GM18907 (cell line): ENCODE measurements around the gene PSPN.
"Not testable (repeated sequence)": the region's sequence is repeated elsewhere in the genome, so short reads cannot be mapped to it uniquely, and the experiment has no call there.

Source experiments
- ATAC-seq: cut with Tn5 transposase; IDR thresholded peaks from one replicate; pipeline ENCODE4 v1.9.1; 2021; ENCODE audit warnings: mild to moderate bottlenecking, moderate library complexity; ENCODE audit not compliant: unreplicated experiment

PSPN gene

DNA sequence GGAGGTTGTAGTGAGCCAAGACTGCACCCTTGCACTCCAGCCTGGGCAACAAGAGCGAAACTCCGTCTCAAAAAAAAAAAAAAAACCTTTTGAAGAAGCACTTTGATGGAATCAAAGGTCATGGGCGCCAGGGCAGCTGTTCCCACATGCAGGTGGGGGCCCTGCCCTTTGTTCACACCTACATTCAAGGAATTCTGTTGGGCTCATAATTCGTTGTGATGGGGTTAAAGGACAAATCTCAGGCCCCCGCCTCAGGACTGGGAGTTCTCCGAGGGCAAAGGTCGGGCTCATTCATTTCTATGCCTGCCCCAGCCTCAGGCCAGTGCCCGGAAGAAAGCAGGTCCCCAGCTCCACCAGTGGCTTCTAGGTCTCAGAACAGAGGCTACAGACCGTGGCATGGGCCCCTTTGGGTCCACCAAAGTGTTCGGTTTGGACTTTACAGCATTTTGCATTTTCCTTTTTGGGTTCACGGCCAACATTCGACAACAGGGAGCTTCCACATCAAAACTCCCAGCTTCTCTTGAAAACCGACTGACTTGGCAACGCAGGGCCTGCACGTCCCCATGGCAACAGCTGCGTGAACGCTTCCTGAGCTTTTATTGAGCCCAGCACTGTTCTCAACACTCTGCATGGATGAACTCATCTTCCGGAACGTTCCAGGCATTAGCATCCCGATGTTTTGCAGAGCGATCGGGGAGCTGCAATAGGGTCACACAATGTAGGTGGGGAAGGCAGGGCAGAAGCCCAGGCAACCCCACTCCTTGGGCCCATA lies 27.3 kb upstream of the PSPN start:
- no peak for ATAC-seq

DNA sequence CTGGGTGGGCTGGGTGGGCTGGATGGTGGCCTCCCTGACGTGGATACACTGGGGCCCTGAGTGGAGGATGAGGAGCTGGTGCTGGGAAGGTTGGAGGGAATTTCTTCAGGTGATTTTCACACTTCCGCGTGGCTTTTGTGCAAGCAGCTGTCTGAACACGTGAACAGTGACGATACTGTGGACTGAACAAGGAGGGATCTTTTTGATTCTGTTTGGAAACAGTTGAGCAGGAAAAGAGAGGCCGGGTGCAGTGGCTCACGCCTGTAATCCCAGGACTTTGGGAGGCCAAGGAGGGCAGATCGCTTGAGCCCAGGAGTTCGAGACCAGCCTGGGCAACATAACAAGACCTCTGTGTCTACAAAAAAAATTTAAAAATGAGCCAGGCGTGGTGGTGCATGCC lies 26.3 kb upstream of the PSPN start:
- ATAC-seq: no peak

DNA sequence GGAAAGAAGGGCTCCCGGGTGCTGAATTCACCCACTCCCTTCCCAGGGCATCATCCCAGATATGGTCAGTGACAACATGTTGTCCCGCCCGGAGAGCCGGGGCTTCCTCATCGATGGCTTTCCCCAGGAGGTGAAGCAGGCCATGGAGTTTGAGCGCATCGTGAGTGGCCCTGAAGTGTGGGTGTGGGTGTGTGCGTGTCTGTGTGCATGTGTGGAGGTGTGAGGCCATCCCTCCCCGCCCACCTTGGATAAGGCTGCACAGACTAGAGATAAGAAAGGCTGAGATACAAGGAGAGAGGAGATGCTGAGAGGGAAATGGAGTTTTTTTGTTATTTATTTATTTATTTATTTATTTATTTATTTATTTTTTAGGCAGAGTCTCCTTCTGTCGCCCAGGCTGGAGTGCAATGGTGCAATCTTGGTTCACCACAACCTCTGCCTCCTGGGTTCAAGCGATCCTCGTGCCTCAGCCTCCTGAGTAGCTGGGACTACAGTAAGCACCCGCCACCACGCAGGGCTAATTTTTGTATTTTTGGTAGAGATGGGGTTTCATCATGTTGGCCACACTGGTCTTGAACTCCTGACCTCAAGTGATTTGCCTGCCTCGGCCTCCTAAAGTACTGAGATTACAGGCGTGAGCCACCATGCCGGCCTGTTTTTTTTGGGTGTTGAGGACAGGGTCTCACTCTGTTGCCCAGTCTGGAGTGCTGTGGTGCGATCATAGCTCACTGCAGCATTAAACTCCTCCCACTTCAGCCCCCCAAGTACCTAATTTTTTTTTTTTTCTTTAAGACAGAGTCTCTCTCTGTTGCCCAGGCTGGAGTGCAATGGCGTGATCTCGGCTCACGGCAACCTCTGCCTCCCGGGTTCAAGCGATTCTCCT lies 24.6 kb upstream of the PSPN start:
- not testable (repeated sequence) for ATAC-seq

- no peak for ATAC-seq
Measured at GRCh38 chr19:6396305-6396704, 20.6 kb upstream of the PSPN start.

GRCh38 chr19:6394831-6395230 lies 19.1 kb upstream of the PSPN start:
- no peak for ATAC-seq

- ATAC-seq: peak; percentile 29
Measured at GRCh38 chr19:6393983-6394412, 18.3 kb upstream of the PSPN start.

DNA sequence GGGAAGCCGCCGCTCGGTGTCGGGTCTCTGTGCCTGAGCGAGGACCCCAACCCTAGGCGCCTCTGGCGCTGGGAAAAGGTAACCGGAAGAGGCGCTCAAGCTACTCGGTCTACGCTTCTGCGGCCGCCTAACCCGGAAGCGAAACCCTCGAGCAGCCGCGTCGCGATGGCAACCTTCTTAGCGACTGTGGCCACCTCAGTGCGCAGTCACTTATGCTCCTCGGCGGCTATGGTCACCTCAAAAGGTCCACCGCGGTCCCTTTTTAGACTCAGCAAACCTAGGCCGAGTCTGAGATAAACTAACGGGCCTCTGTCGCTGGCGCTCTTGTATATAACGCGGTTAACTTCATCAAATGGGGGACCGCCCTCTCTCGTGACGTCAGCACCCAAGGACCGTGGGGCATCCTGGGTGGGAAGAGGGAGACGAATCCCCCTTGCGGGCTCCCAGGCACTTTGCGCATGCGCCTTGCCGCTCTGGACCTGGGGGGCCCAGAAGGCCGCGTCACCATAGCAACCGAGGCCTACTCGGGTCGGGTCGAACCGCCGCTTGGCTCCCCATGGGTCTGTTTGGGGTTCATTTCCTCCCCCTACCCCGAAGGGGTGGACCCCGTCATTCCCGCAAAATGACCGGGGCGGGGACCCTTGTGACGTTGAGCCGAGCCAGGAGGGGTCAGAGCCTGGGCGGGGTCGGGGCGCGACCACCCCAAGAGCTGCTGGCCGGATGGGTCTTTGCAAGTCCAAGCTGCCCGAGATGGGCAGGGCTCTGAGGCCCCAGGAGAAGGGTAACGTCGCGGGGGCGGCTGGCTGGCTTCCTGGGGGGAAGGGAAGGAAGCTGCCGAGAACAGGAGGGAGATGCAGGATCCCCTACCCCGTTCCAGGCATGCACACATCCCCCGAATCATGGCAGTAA lies 17.6 kb upstream of the PSPN start, which contains the start of gene GTF2F1:
Gene GTF2F1, minus strand, starts transcription at position 91 of the 909 bp plus-strand sequence. CDS start 169 bp downstream, outside the sequence.
- ATAC-seq: peak; percentile 85

DNA sequence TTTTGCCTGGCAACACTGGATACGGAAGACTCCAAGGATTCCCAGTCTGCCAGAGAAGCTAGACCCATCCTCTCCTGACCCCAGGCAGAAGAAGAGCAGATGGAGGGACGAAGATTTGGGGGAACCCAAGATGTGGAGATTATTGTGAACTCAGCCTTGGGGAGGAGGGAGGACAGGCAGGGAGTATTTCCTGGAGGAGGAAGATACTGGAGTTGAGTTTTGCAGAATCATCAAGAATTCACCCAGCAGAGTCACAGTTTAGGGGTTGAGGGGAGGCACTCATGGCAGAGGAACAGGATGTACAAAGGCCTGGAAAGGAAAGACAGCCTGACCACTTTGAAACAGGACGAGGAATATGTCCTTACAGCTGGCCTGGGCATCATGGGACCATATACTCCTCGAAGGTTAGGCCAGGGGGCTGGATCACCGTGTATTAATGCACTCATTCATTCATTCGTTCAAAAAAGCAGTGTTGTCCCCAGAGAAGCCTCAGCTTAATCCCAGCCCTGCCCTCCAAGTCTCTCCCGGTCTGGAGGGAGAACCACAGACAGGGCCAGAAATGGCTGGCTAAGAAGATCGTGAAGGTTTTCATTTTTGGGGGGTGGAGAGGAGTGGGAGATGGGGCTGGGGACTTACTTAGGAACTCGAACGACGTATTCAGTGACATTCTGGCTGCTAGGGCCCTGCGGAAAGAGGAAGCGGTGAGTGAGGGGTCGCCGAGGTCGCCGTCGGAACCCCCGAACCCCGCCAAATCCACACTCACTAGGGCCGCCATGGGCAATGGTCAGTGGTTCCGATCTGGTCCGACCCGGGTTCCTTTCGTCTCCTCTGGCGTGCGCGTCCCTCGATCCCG lies 16.7 kb upstream of the PSPN start:
- ATAC-seq: peak; percentile 7

GRCh38 chr19:6387372-6387771 lies 11.6 kb upstream of the PSPN start:
- no peak for ATAC-seq

DNA sequence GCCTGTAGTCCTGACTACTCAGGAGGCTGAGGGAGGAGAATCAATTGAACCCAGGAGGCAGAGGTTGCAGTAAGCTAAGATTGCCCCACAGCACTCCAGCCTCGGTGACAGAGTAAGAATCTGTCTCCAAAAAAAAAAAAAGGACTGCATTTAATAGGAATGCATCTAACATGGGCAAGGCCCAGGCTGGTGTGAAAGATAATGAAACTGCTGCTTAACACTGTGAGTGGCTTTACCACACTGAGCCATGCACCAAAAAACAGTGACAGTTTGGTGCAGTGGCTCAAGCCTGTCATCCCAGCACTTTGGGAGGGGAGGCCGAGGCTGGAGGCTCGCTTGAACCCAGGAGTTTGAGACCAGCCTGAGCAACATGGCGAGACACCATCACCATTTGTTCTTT lies 8.6 kb upstream of the PSPN start:
- ATAC-seq: no peak

- no peak for ATAC-seq
Measured at GRCh38 chr19:6383188-6383587, 7.5 kb upstream of the PSPN start.

GRCh38 chr19:6381030-6381750 lies 5.5 kb upstream of the PSPN start:
- ATAC-seq: no peak

DNA sequence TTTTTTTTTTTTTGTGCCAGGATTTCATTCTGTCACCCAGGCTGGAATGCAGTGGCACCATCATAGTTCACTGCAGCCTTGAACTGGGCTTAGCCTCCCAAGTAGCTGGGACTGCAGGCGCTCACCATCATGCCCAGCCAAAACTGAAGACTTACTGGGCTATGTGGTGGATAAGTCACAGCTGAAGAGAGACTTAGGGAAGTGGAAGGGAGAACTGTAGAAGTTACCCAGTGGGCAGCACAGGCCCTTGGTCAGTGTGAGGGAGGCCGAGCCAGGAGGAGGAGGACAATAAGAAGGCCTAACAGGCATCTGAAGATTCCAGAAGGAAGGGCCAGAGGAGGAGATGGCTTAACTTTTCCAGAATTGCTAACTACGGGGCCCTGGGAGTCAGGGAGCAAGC lies 4.0 kb upstream of the PSPN start:
- no peak for ATAC-seq

DNA sequence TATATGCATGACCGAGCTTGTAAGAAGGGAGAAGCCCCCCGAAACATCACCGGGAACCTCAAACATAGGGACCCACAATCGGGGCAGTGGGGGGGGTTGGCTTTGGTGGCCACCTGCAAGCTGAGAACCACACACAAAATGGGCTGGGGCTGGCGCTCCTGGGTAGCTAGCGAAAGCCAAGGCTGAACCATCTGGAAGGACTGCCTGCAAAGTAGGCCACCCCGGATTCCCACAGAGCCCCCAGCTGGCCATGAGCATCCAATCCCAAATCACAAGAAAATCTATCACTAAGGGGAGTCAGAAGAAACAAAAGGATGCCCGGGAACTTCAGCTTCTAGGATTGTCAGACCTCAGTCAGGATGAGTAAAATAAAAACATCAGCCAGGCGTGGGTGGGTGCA lies 2.8 kb upstream of the PSPN start:
- no peak for ATAC-seq

- no peak for ATAC-seq
Measured at GRCh38 chr19:6378041-6378440, 2.3 kb upstream of the PSPN start.

DNA sequence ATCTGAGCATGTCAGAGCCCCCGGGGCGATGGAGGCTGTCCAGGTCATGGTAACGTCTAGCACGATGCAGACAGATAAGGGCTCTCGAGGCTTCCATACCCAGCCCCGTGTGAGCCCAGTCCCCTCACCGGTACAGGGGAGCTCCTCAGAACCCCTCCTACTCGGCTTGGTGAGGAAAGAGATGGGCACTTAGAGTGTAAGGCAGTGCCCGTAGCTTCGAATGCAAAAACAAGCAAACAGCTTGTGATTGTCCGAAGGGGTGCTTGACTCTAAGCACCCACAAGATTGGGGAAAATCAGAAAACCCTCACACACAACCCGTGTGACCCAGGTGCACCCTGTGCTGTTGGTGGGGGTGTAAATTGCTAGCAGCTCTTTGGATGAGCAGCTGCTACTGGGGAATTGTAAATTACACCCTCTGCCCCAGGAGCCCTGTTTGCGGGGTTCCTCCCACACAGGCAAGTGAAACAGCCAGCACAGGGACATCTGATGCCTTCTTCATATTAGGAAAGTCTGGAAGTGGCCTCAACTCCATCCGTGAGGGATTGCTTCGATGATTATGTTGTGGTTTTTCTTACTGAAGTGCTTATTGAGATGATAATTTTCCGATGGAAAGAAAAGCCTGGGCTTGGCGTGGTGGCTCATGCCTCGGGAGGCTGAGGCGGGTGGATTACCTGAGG lies 918 bp upstream of the PSPN start:
- no peak for ATAC-seq

DNA sequence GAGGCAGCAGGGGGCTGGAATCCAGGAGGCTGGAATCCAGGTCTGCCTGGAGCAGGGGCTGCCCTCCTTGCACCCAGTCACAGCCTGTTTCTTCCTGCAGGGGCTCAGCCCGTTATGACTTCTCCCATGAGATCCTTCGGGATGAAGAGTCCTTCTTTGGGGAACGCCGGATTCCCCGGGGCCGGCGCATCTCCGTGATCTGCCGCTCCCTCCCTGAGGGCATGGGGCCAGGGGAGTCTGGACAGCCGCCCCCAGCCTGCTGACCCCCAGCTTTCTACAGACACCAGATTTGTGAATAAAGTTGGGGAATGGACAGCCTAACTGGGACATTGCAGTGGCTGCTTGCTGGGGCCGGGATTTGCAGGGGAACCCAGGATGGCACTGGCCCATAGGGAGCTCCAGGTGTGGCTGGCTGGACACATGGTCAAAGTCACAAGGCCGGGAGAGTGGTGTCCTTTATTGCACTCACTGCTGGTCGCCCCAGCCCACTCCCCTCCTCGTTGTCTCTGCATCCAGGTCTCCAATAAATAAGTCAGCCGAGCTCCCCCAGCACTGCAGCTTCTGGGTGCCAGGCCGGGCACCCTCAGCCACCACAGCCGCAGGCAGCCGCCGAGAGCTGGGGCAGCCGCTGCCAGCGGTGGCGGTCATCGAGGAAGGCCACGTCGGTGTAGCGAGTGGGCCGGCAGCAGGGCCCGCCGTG lies 872 bp downstream of the PSPN start:
- no peak for ATAC-seq

GRCh38 chr19:6374161-6374709 lies 1.5 kb downstream of the PSPN start:
- ATAC-seq: no peak
